Stimulated activated CD8-positive, alpha-beta memory T cell treated with anti-CD3 and anti-CD28 coated beads, Interleukin-4, amount 100 ng/mL, for 1 hour (primary cell): ENCODE results near the gene INO80.
"Not testable (repeated sequence)": the region's sequence is repeated elsewhere in the genome, so short reads cannot be mapped to it uniquely, and the experiment has no call there.

Experiments
- DNase-seq, 2 donors: peaks; one replicate each; pipeline ENCODE4 v3.0.0-alpha.2; 2020; ENCODE audit warnings: low read depth in 2 of 2, low spot score in 1 of 2

The INO80 gene, protein sequence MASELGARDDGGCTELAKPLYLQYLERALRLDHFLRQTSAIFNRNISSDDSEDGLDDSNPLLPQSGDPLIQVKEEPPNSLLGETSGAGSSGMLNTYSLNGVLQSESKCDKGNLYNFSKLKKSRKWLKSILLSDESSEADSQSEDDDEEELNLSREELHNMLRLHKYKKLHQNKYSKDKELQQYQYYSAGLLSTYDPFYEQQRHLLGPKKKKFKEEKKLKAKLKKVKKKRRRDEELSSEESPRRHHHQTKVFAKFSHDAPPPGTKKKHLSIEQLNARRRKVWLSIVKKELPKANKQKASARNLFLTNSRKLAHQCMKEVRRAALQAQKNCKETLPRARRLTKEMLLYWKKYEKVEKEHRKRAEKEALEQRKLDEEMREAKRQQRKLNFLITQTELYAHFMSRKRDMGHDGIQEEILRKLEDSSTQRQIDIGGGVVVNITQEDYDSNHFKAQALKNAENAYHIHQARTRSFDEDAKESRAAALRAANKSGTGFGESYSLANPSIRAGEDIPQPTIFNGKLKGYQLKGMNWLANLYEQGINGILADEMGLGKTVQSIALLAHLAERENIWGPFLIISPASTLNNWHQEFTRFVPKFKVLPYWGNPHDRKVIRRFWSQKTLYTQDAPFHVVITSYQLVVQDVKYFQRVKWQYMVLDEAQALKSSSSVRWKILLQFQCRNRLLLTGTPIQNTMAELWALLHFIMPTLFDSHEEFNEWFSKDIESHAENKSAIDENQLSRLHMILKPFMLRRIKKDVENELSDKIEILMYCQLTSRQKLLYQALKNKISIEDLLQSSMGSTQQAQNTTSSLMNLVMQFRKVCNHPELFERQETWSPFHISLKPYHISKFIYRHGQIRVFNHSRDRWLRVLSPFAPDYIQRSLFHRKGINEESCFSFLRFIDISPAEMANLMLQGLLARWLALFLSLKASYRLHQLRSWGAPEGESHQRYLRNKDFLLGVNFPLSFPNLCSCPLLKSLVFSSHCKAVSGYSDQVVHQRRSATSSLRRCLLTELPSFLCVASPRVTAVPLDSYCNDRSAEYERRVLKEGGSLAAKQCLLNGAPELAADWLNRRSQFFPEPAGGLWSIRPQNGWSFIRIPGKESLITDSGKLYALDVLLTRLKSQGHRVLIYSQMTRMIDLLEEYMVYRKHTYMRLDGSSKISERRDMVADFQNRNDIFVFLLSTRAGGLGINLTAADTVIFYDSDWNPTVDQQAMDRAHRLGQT (N-terminal part only)

DNA sequence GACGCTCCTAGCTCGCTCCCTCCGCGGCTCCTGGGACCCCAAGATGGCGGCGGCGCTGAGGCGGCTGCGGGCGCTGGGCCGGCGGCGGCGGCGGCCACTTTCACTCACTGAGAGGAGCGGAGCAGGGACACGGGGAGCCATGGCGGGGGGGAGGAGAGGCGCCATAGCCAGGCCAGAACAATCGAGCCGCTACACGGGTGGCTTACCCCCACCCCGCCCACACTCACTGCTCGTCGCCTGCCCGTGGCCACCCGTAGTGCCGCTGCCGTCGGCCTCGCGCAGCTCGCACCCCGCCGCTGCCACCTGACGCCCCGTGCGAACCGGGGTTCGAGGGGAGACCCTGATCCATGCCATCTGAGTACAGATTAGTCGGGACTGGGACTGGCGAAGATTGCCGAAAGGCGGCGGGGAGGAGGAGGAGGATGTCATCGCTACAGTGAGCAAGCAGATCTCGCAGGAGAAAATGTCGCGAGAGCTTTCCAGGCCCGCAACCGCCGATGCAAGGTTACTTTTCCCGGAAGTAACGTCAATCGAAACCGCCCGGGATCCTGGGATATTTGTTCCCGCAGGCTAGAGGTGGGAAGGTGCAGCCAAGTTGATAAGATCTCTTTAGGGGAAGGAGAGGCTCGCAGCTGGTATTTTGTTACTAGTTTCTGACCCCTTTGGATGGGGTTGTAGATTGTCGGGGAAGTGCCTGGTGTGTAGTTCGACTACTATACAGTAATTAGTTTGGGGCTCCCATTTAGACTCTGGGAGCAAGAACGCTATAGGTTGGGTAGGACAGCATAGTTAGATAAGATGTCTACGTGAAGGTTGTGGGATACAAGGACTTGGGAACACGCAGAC is at the start of gene INO80:
Gene INO80, minus strand, starts transcription at position 165 of the 846 bp plus-strand sequence. CDS start 19,970 bp downstream, outside the sequence.
- peak; percentile 86 to 89 for DNase-seq

DNA sequence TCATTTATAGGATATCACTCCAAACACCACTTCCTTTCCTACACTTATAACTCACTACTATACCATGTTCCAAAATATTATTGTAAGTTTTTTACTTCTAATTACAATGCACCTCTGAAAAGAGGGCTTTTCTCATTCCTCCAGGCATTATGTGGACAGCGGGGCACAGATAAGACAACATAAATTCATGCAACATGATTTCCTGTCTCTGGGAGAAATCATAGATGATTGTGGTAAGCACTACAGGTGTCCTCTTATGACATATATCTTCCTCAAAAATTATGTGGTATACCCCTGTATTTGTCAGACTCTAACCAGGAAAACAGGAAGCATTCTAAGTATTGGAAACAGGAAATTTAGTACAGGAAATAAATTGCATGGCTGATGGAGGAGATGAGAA is 45.7 kb upstream of the INO80 start:
- DNase-seq, result no peak

DNA sequence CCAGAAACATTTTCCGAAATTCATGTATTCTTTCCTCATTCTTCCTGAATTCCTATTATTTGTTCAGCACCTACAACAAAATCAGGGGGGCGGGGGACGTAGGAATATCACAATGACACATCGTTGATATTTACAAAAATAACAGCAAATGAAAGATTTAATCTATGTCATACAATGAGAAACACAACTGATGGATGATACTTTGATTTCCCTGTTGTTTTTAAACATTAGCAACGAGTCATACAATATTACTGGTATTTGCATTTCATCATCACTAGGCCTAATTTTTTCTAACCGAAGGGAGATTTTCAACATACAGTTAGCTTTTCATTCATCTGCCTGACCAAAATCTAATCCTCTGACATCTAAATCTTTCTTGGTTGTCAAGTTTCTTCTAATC is 45.3 kb upstream of the INO80 start:
- DNase-seq, result no peak

DNA sequence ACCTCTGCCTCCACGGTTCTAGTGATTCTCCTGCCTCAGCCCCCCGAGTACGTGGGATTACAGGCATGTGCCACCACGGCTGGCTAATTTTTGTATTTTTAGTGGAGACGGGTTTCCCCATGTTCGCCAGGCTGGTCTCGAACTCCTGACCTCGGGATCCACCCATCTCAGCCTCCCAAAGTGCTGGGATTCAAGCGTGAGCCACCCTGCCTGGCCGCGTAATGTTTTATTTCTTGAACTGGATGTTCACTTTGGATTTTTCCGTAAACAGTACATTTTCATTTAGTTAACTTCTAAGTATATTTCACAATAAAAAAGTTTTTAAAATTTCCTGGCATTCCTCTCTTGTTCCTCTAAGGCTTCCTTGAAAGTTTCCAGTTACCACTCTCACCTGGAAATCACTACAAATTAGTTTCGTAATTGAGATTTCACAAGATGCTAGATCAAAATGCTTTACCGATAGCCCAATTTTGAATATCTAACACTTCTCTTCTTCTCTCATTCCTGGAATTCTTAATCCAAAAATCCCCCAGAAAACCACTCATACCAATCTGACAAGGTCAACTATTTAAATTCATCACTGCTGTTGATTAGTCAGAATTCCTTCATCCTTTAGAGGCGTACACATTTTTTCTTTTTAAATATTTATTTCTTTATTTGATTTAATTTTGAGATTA is 44.7 kb upstream of the INO80 start:
- DNase-seq, result no peak

DNA sequence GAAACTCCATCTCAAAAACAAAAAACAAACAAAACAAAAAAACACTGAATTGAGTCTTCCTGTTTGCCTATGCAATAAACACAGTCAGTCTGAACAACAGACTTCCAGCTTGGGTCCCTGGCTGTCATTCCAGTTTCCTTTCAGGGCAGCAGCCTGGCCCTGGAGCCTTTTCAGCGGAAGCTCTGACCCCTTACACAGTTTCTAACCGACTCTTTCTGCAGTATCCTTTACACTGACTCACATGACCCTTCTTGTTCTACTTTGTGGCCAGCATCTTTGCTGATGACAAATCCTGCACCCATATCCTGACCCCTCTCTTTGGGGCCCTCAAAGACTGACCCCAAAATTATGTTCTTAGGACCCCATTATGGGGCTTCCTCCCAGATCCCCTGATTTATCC is 38.3 kb upstream of the INO80 start:
- DNase-seq, result no peak

DNA sequence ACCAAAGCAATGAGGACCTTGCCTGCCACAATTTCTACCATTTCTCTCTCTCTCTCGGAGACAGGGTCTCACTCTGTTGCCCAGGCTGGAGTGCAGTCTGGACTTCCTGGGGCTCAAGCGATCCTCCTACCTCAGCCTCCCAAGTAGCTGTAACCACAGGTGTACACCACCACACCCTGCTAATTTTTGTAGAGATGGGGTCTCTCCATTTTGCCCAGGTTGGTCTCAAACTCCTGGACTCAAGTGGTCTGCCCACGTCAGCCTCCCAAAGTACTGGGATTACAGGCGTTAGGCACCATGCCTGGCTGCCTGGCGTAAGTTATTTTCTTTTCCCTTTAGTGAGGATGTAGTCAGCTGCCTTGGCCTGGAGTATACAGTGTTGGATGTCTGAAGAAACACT is 37.7 kb upstream of the INO80 start:
- no peak for DNase-seq

DNA sequence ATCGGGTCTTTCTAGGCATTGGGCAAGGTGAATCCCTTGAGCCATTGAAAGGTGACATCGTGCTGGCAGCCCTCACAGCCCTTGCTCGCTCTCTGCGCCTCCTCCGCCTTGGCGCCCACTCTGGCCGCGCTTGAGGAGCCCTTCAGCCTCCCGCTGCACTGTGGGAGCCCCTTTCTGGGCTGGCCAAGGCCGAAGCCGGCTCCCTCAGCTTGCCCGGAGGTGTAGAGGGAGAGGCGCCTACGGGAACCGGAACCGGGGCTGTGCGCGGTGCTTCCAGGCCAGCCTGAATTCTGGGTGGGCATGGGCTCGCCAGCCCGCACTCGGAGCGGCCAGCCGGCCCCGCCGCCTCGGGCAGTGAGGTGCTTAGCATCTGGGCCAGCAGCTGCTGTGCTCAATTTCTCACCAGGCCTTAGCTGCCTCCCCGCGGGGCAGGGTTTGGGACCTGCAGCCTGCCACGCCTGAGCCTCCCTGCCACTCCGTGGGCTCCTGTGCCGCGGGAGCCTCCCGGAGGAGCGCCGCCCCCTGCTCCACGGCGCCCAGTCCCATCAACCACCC is 35.4 kb upstream of the INO80 start:
- DNase-seq, result no peak

DNA sequence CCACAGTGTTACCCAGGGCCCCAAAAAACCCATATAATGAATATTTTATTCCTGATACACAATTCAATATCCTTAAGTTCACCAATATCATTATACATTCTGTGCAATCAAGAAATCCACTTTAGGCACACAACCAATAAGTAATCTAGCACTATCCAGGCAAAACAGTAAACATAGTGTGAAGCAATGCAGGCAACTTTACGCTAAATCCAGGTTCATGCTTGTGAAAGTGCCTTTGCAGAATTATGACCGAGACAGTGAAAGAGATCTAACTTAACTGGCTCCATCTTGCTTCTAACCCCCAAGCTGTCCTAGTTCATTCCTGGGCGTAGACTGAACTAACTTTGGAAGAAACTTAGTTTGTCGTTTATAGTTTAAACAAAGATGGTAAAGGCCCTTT is 34.2 kb upstream of the INO80 start:
- no peak for DNase-seq

DNA sequence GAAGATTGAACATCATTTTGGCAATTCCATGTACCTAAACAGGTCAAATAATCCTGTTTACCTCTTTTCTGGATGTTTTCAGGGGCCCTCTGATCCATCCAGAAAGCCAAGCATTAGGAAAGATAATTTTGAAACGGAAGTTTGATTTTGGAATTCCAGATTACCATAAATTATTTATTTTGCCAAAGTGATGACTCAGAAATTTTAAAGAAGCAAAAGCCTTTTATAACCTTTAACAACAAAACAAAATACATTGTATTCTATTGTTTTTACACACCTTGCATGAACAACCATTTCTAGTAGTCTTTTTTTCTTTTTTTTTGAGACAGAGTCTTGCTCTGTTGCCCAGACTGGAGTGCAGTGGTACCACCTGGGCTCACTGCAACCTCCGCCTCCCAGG is 32.0 kb upstream of the INO80 start:
- no peak for DNase-seq

DNA sequence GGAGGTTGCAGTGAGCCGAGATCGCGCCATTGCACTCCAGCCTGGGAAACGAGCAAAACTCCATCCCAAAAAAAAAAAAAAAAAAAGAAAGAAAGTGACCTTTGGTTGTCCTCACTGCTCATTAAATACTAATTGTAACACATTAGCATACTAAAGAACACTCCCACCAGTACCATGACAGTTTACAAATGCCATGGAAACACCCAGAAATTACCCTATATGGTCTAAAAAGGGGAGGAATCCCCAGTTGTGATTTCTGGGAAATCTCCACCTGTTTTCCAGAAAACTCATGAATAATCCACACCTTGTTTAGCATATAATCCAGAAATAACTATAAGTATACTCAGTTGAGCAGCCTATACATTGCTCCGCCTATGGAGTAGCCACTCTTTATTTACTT is 23.5 kb upstream of the INO80 start:
- DNase-seq, result no peak

DNA sequence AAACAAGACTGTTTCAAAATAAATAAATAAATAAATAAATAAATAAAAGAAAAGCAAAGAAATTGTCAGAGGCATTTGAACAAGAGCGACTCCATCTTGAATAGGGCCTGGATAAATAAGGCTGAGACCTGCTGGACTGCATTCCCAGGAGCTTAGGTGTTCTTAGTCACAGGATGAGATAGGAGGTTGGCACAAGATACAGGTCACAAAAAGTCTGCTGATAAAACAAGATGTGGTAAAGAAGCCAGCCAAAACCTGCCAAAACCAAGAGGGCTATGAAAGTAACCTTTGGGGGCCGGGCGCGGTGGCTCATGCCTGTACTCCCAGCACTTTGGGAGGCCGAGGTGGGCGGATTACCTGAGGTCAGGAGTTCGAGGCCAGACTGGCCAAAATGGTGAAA is 23.0 kb upstream of the INO80 start:
- not testable (repeated sequence) for DNase-seq

DNA sequence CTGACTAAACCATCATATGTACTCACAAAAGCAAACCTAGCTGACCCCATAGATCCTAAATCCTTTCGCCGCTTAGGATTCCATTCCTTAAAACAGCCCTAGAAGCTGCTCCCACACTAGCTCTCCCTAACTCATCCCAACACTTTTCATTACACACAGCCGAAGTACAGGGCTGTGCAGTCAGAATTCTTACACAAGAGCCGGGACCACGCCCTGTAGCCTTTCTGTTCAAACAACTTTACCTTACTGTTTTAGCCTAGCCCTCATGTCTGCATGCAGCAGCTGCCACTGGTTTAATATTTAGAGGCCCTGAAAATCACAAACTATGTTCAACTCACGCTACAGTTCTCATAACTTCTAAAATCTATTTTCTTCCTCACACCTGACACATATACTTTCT is 19.5 kb upstream of the INO80 start:
- DNase-seq, result not testable (repeated sequence)

DNA sequence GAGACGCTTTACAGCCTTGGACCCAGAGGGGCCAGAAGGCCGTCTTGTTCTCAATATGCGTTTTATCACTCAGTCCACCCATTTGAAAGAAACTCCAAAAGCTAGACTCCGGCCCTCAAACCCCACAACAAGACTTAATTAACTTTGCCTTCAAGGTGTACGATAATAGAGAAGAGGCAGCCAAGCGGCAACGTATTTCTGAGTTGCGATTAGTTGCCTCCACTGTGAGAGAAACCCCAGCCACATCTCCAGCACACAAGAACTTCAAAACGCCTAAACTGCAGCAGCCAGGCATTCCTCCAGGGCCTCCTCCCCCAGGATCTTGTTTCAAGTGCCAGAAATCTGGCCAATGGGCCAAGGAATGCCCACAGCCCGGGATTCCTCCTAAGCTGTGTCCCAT is 17.4 kb upstream of the INO80 start:
- DNase-seq, result no peak

DNA sequence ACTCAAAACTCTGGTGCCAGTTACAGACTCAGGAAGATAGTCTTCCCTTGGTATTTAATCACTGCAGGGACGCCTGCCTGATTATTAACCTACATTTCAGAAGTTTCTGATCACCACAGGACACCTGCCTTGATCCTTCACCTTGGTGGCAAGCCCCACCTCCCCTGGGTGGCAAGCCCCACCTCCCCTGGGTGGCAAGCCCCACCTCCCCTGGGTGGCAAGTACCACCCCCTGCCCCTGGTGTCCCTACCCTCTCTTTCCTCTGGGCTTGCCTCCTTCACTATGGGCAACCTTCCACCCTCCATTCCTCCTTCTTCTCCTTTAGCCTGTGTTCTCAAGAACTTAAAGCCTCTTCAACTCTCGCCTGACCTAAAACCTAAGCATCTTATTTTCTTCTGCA is 16.0 kb upstream of the INO80 start:
- DNase-seq, result not testable (repeated sequence)

DNA sequence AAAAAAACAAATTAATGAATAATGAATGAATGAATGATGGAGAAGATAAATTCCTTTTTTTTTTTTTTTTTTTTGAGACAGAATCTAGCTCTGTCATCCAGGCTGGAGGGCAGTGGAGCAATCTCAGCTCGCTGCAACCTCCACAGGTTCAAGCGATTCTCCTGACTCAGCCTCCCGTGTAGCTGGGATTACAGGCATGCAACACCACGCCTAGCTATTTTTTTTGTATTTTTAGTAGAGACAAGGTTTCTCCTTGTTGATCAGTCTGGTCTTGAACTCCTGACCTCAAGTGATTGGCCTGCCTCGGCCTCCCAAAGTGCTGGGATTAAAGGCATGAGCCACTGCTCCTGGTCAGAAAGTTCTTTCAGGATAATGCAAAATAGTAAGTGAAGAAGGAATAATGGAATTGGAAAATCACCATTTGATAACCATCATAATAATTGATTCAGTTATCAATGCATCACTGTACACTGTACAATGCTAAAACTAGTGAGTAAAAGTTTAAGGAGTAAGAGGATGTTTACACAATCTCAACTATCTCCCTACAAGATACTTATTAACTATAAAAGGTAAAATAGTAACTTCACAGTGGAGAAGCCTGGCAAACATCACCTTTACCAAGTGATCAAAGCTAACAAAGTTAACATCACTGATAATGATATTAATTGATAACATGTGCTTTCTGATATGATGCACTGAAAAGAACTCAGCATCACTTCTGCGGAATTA is 12.3 kb upstream of the INO80 start:
- DNase-seq, result no peak

DNA sequence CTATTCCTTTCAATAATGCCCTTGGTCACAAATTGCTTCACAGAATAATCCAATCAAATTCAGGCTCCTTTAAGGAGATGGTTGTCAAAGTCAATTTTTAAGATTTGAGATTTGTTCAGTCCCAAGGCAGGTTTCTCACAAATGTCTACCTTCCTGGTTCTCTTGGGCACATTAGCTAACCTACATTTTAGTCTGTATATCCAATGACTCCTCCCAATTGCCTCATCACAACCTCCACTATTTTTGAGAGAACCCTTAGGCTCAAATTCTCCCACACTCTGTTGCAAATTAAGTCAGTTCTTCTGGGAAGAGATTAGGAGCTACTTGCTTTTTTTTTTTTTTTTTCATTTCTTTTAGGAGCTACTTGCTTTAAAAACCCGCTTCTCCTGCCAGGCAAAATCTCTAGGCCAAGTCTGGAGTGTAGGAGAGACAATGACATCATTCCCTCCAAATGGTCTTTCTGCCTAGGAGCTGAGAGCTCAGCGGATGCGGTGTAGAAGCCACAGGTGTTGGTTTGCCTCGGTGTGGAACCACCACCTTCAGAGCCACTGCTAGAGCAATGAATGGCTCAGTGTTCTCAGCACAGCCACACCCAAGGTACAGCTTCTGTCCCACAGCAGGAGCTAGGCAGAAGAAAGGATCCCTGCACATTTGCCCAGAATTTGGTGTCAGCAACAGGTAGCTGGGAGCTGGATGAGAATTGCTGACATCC is 10.0 kb upstream of the INO80 start:
- DNase-seq, result no peak

DNA sequence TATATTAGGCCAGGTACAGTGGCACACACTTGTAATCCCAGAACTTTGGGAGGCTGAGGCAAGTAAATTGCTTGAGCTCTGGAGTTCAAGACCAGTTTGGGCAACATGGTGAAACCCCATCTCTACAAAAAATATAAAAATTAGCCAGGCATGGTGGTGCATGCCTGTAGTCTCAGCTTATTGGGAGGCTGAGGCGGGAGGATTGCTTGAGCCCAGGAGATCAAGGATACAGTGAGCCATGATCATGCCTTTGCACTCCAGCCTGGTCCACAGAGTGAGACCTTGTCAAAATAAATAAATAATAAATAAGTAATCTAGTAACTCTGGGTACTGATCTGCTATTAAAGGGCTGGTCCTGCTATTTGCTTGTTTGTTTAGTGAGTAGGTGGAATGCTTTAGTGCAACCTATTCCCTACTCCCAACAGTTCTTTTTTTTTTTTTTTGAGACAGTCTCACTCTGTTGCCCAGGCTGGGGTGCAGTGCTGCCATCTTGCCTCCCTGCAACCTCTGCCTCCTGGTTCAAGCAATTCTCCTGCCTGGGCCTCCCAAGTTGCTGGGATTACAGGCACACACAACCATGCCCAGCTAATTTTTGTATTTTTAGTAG is 9.1 kb upstream of the INO80 start:
- DNase-seq, result no peak

DNA sequence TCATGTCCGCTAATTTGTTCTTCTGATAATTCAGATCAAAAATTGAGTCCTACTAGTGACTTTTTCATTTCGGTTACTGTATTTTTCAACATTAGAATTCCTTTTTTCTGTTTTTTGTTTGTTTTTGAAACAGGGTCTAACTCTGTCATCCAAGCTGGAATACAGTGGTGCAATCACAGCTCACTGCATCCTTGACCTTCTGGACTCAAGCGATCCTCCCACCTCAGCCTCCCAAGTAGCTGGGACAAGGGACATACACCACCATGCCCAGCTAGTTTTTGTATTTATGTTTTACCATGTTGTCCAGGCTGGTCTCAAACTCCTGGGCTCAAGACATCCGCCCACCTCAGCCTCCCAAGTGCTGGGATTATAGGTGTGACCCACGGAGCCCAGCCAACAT is 8.0 kb upstream of the INO80 start:
- DNase-seq, result no peak
